Inflammatory macrophage treated with lipopolysaccharide for 4 hours (primary cell): Measurements from ENCODE around the gene FNIP2.
"Not testable (repeated sequence)": the region's sequence is repeated elsewhere in the genome, so short reads cannot be mapped to it uniquely, and the experiment has no call there.

Experiments
- DNase-seq: peaks from one replicate; pipeline ENCODE4 v3.0.0-alpha.2; 2020

Gene FNIP2

GRCh38 chr4:158816955-158817354 lies 48.1 kb downstream of the FNIP2 start:
- peak; percentile 70 for DNase-seq

GRCh38 chr4:158817562-158818296 lies 48.9 kb downstream of the FNIP2 start:
- DNase-seq: peak; percentile 95

GRCh38 chr4:158818560-158819140 lies 49.8 kb downstream of the FNIP2 start:
- DNase-seq: peak; percentile 58

- peak; percentile 61 for DNase-seq
Observed at GRCh38 chr4:158819942-158820786, 51.3 kb downstream of the FNIP2 start.

GRCh38 chr4:158821228-158821971 lies 52.6 kb downstream of the FNIP2 start:
- peak; percentile 92 for DNase-seq

GRCh38 chr4:158822348-158822747 lies 53.5 kb downstream of the FNIP2 start:
- no peak for DNase-seq

GRCh38 chr4:158823461-158823873 lies 54.6 kb downstream of the FNIP2 start:
- peak; percentile 93 for DNase-seq

GRCh38 chr4:158824425-158825274 lies 55.8 kb downstream of the FNIP2 start:
- no peak for DNase-seq

- DNase-seq: no peak
Observed at GRCh38 chr4:158825433-158826036, 56.7 kb downstream of the FNIP2 start.

- DNase-seq: peak; percentile 26
Observed at GRCh38 chr4:158826057-158826456, 57.2 kb downstream of the FNIP2 start.

- no peak for DNase-seq
Observed at GRCh38 chr4:158826882-158827281, 58.1 kb downstream of the FNIP2 start.

- no peak for DNase-seq
Observed at GRCh38 chr4:158827543-158827981, 58.7 kb downstream of the FNIP2 start.

GRCh38 chr4:158828151-158828550 lies 59.3 kb downstream of the FNIP2 start:
- not testable (repeated sequence) for DNase-seq

- DNase-seq: no peak
Observed at GRCh38 chr4:158829254-158829653, 60.4 kb downstream of the FNIP2 start.

- DNase-seq: no peak
Observed at GRCh38 chr4:158833602-158834001, 64.8 kb downstream of the FNIP2 start.

GRCh38 chr4:158835226-158836001 lies 66.6 kb downstream of the FNIP2 start:
- no peak for DNase-seq

- no peak for DNase-seq
Observed at GRCh38 chr4:158836002-158836369, 67.2 kb downstream of the FNIP2 start.

- no peak for DNase-seq
Observed at GRCh38 chr4:158836828-158837449, 68.1 kb downstream of the FNIP2 start.

- DNase-seq: no peak
Observed at GRCh38 chr4:158837527-158838141, 68.8 kb downstream of the FNIP2 start.

GRCh38 chr4:158840131-158840530 lies 71.3 kb downstream of the FNIP2 start:
- no peak for DNase-seq
